Lung (tissue), 12 donors: Measurements from ENCODE around the gene HAUS2. TPM values are rescaled to one million over a fixed set of nuclear protein-coding genes. Genes with fewer than 3 reads are reported as not detected.
"Not testable (repeated sequence)": the region's sequence is repeated elsewhere in the genome, so short reads cannot be mapped to it uniquely, and the experiment has no call there.

ENCODE experiments used
- ATAC-seq: fragments of 200-7000 bp; cut with Tn5 transposase; one replicate; pipeline ENCODE4 v1.9.1; 2020; ENCODE audit warnings: moderate number of reproducible peaks; ENCODE audit not compliant: insufficient read depth, low FRiP score
- DNase-seq, 3 donors: peaks; one replicate each; pipeline ENCODE4 v3.0.0-alpha.2; 2013 to 2017
- H3K27ac ChIP-seq, 2 donors: one replicate each; pipeline ENCODE4 v1.5.1; 2013; ENCODE audit warnings: mild to moderate bottlenecking in 2 of 2, moderate library complexity in 2 of 2, control low read depth in 1 of 2, inconsistent platforms in 1 of 2, low read depth in 1 of 2, low read length in 1 of 2
- H3K27me3 ChIP-seq, 3 donors: one replicate each; pipeline ENCODE4 v1.5.1; 2013; ENCODE audit warnings: low read length in 2 of 3; ENCODE audit not compliant: control insufficient read depth in 3 of 3, insufficient read depth in 3 of 3
- H3K36me3 ChIP-seq, 4 donors: one replicate each; pipeline ENCODE4 v1.5.1; 2013; ENCODE audit warnings: low read length in 4 of 4, mild to moderate bottlenecking in 1 of 4, moderate library complexity in 1 of 4; ENCODE audit not compliant: control insufficient read depth in 4 of 4, insufficient read depth in 4 of 4
- H3K4me1 ChIP-seq, 5 donors: one replicate each; pipeline ENCODE4 v1.5.1; 2013; ENCODE audit warnings: low read length in 5 of 5, mild to moderate bottlenecking in 2 of 5, moderate library complexity in 1 of 5; ENCODE audit not compliant: control insufficient read depth in 5 of 5, insufficient read depth in 5 of 5
- H3K4me3 ChIP-seq: one replicate; pipeline ENCODE4 v1.5.1; 2013; ENCODE audit warnings: mild to moderate bottlenecking, control low read depth, moderate library complexity
- H3K9ac ChIP-seq, 2 donors: one replicate each; pipeline ENCODE4 v1.5.1; 2013; ENCODE audit warnings: low read length in 2 of 2, control low read depth in 1 of 2; ENCODE audit not compliant: insufficient read depth in 1 of 2
- H3K9me3 ChIP-seq, 4 donors: one replicate each; pipeline ENCODE4 v1.5.1; 2013; ENCODE audit warnings: low read length in 3 of 4, mild to moderate bottlenecking in 1 of 4, moderate library complexity in 1 of 4; ENCODE audit not compliant: control insufficient read depth in 4 of 4, insufficient read depth in 3 of 4
- WGBS, 2 donors: extraction: QIAGEN DNeasy Blood & Tissue Kit; methylation state at CpG; one replicate each; pipeline ENCODE4 v1.1.7; 2013; 5-methylcytosine and 5-hydroxymethylcytosine counted together
- polyA plus RNA-seq, 2 donors: library from polyadenylated mRNA; stranded (reverse); fragments of 200-250 nt; gene quantifications; one replicate each; pipeline ENCODE4 v1.2.1, GENCODE V29; 2013
- total RNA-seq, 2 donors: library from RNA; depleted of rRNA in 1 of 2; stranded (reverse); fragments of >200 nt in 1 of 2; gene quantifications; one replicate each; pipeline ENCODE4 v1.2.1, GENCODE V29; 2014 to 2021
- TF ChIP-seq, protein P1 (sequence below): IDR thresholded peaks from 2 replicates; pipeline ENCODE4 v1.5.1; 2012; ENCODE audit warnings: mild to moderate bottlenecking; ENCODE audit errors: control extremely low read depth, extremely low read depth
- donor health status: control.
- donor health status: control.
- donor health status: Bipolar disorder and iron deficiency.
- donor health status: healthy.
- donor health status: DM: yes; HTN: yes; CAD: no.

HAUS2 gene
- total and polyA plus RNA-seq, 4 donors: 12.9 to 32.3 (median 16.5) TPM

DNA sequence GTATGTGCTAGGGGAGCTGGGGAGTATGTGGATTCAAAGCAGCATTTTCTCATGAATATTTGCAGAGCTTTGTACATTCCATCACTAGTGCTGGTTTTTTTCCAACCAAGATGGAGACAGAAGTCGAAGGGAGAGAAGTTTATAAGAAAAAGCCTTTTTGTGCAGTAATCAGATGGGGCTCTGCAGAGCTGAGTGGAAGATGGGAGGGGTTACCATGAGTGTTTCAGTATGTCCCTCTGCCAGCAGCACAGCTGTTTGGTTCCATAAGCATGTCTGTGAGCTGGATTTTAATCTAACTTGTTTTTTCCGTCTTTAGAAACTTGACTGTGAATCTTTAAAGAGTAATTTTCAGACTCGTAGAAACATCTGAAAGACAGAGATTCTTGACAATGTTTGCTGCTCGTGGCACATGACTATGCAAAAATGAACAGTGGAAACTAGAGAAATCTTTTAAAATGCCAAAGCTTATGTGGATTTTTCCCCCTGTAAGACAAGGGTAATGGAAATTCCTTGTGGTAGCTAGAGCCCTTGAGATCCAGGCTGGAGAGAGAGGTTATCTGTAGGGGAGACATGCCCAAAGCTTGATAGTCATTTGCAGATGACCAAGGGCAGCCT is 47.1 kb downstream of the HAUS2 start:
- Histone ChIP-seq H3K36me3 (peaks cover 0 to 2% (median under 1%) of the 10 kb centered on the region in 4 donors), H3K27ac (peak overlapping the region in 1 of 2 donors; percentile 33), H3K9ac (no peak overlapping the region), H3K4me1 (peaks cover 0 to 30% (median 7%) of the 10 kb centered on the region in 5 donors), H3K27me3 (no peaks in the 10 kb centered on the region), H3K4me3 (no peak overlapping the region), H3K9me3 (no peaks in the 10 kb centered on the region)
- TF ChIP-seq, protein P1, sequence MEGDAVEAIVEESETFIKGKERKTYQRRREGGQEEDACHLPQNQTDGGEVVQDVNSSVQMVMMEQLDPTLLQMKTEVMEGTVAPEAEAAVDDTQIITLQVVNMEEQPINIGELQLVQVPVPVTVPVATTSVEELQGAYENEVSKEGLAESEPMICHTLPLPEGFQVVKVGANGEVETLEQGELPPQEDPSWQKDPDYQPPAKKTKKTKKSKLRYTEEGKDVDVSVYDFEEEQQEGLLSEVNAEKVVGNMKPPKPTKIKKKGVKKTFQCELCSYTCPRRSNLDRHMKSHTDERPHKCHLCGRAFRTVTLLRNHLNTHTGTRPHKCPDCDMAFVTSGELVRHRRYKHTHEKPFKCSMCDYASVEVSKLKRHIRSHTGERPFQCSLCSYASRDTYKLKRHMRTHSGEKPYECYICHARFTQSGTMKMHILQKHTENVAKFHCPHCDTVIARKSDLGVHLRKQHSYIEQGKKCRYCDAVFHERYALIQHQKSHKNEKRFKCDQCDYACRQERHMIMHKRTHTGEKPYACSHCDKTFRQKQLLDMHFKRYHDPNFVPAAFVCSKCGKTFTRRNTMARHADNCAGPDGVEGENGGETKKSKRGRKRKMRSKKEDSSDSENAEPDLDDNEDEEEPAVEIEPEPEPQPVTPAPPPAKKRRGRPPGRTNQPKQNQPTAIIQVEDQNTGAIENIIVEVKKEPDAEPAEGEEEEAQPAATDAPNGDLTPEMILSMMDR: no peak
- 38 to 48% methylated on average over 4 of the region's 4 CpGs for WGBS, 2 donors
- DNase-seq (peak; percentile 85 to 98 (median 96)), ATAC-seq (no peak)

DNA sequence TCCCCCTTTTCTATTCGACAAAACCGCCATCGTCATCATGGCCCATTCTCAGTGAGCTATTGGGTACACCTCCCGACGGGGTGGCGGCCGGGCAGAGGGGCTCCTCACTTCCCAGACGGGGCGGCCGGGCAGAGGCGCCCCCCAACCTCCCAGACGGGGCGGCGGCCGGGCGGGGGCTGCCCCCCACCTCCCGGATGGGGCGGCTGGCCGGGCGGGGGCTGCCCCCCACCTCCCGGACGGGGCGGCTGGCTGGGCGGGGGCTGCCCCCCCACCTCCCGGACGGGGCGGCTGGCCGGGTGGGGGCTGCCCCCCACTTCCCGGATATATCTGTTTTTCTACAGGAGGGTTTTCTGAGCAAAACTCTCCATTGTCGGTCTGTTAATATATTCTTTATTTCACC is 52.7 kb downstream of the HAUS2 start:
- H3K36me3 ChIP-seq, H3K4me3 ChIP-seq, H3K27ac ChIP-seq, DNase-seq, ATAC-seq, H3K27me3 ChIP-seq, H3K9me3 ChIP-seq, H3K9ac ChIP-seq: not testable (repeated sequence)
- H3K4me1 ChIP-seq: peaks cover 1 to 18% (median 15%) of the 10 kb centered on the region in 5 donors
- WGBS, 2 donors: 95 to 96% methylated on average over 26 to 30 of the region's 30 CpGs

DNA sequence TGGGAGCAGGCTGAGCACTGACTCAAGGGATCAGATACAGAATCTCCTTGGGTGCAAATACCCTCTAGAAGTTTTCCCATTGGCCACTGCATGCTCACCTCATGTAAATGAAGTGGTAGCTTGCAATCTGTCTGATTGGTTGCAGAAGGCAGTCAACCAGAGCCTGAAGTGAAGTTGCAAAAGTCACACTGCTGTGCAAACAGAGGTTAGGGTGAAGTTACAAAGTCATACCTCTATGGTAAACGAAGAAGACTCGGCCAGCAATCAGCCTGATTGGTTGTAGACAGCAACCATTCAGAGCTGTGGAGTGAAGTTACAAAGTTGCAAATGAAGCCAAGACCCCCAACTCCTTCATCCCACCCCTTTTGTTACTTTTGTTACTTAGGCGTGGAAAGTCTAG is 53.9 kb downstream of the HAUS2 start:
- ATAC-seq (no peak), DNase-seq (no peak)
- Histone ChIP-seq H3K4me1 (peaks cover 0 to 16% (median 10%) of the 10 kb centered on the region in 5 donors), H3K27ac (no peak overlapping the region), H3K36me3 (no peaks in the 10 kb centered on the region), H3K27me3 (no peaks in the 10 kb centered on the region), H3K9me3 (no peaks in the 10 kb centered on the region), H3K4me3 (no peak overlapping the region), H3K9ac (no peak overlapping the region)
- WGBS, 2 donors: 75 to 85% methylated on average over 3 of the region's 3 CpGs
- TF ChIP-seq, protein P1: no peak

DNA sequence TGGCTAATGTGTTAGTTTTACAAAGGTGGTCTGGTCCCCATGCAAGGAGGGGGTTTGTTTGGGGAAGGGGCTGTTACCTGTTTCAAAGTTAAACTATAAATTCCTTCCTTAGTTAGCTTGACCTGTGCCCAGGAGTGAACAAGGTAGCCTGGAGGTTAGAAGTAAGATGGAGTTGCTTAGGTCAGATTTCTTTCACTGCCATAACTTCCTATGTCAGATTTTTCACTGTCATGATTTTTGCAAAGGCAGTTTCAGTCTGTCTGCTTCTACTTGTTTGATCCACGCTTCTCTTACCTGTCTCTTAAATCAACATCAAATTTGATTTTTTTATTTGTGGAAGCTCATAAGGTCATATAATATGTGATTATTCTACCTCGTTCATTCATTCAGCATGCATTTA is 55.3 kb downstream of the HAUS2 start:
- WGBS, 2 donors: 80 to 93% methylated on average over 2 of the region's 2 CpGs
- H3K4me1 ChIP-seq: peaks cover 4 to 21% (median 10%) of the 10 kb centered on the region in 5 donors
- H3K4me3 ChIP-seq: no peak overlapping the region
- ATAC-seq (no peak), DNase-seq (no peak)
- no peak overlapping the region for H3K9ac ChIP-seq
- H3K27me3 ChIP-seq: no peaks in the 10 kb centered on the region
- TF ChIP-seq, protein P1: no peak
- H3K36me3 ChIP-seq: no peaks in the 10 kb centered on the region
- H3K9me3 ChIP-seq: no peaks in the 10 kb centered on the region
- H3K27ac ChIP-seq: no peak overlapping the region
